ENCODE data around the gene NRM. TPM values are rescaled to one million over a fixed set of nuclear protein-coding genes. Genes with fewer than 3 reads are reported as not detected.

NRM gene
- total and polyA plus RNA-seq, 2 of the 13 experiments (the other 11 are each of a cell fraction or from before 2014, with no cell fraction given), result 12.5 to 16.0 TPM

DNA sequence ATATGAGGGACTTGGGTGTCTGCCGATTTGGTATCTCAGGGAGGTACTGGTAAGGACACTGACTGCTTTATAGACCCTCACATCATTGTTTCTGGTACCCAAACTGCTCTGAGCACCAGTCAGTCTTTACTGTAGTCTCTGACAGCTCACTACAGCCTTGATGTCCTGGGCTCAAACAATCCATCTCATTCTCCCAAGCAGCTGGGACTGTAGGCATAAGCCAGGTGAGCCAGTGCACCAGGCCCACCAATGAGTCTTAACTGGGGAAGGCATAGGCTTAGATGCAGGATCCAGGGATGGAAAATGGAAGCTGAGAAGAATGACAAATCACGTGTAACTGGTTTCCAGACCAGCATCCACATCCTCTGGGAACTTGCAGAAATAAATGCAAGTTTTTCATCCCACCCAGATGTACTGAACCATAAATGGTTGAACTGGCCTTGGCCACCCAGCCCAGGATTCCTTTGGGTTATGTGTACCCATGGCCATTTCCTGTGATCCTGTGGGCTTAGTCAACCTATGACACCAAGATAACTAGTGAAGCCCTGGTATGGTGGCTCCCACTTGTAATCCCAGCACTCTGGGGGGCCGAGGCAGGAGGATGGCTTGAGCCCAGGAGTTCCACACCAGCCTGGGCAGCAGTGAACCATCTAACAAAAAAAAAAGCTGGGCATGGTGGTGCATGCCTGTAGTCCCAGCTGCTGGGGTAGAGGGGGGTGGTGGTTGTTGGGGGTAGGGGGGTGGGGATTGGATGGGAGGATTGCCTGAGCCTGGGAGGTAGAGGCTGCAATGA lies 35.1 kb upstream of the NRM start (continued):
- TF ChIP-seq ZFP1 (CRISPR knock-in tag; IDR thresholded peaks at IDR 0.05), result no peak
- peak; percentile 21; the same call in 1 of the 2 replicates for TF ChIP-seq ZNF672 (CRISPR knock-in tag; IDR thresholded peaks at IDR 0.05)
- no peak for TF ChIP-seq ETV6 (CRISPR knock-in tag; conservative IDR thresholded peaks at IDR 0.05)
- TF ChIP-seq RARA (CRISPR knock-in tag; IDR thresholded peaks at IDR 0.05), result peak; percentile 37; the same call in 1 of the 2 replicates
- TF ChIP-seq, protein P1, sequence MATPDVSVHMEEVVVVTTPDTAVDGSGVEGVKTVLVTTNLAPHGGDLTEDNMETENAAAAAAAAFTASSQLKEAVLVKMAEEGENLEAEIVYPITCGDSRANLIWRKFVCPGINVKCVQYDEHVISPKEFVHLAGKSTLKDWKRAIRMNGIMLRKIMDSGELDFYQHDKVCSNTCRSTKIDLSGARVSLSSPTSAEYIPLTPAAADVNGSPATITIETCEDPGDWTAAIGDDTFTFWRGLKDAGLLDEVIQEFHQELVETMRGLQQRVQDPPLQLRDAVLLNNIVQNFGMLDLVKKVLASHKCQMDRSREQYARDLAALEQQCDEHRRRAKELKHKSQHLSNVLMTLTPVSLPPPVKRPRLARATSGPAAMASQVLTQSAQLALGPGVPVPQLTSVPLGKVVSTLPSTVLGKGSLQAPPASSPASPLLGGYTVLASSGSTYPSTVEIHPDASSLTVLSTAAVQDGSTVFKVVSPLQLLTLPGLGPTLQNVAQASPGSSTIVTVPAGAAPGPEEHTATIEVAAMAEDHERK (CRISPR knock-in tag; IDR thresholded peaks at IDR 0.05; ENCODE audit: low read depth), result no peak
- TF ChIP-seq, protein P2, sequence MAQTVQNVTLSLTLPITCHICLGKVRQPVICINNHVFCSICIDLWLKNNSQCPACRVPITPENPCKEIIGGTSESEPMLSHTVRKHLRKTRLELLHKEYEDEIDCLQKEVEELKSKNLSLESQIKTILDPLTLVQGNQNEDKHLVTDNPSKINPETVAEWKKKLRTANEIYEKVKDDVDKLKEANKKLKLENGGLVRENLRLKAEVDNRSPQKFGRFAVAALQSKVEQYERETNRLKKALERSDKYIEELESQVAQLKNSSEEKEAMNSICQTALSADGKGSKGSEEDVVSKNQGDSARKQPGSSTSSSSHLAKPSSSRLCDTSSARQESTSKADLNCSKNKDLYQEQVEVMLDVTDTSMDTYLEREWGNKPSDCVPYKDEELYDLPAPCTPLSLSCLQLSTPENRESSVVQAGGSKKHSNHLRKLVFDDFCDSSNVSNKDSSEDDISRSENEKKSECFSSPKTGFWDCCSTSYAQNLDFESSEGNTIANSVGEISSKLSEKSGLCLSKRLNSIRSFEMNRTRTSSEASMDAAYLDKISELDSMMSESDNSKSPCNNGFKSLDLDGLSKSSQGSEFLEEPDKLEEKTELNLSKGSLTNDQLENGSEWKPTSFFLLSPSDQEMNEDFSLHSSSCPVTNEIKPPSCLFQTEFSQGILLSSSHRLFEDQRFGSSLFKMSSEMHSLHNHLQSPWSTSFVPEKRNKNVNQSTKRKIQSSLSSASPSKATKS (CRISPR knock-in tag; IDR thresholded peaks at IDR 0.05), result no peak
- no peak for TF ChIP-seq MTF1 (CRISPR knock-in tag; IDR thresholded peaks at IDR 0.05)
- TF ChIP-seq, protein P3, sequence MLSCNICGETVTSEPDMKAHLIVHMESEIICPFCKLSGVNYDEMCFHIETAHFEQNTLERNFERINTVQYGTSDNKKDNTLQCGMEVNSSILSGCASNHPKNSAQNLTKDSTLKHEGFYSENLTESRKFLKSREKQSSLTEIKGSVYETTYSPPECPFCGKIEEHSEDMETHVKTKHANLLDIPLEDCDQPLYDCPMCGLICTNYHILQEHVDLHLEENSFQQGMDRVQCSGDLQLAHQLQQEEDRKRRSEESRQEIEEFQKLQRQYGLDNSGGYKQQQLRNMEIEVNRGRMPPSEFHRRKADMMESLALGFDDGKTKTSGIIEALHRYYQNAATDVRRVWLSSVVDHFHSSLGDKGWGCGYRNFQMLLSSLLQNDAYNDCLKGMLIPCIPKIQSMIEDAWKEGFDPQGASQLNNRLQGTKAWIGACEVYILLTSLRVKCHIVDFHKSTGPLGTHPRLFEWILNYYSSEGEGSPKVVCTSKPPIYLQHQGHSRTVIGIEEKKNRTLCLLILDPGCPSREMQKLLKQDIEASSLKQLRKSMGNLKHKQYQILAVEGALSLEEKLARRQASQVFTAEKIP (CRISPR knock-in tag; IDR thresholded peaks at IDR 0.05; ENCODE audit: borderline replicate concordance), result no peak
- no peak for TF ChIP-seq ATAD3A (CRISPR knock-in tag; IDR thresholded peaks at IDR 0.05)
- TF ChIP-seq, protein P4, sequence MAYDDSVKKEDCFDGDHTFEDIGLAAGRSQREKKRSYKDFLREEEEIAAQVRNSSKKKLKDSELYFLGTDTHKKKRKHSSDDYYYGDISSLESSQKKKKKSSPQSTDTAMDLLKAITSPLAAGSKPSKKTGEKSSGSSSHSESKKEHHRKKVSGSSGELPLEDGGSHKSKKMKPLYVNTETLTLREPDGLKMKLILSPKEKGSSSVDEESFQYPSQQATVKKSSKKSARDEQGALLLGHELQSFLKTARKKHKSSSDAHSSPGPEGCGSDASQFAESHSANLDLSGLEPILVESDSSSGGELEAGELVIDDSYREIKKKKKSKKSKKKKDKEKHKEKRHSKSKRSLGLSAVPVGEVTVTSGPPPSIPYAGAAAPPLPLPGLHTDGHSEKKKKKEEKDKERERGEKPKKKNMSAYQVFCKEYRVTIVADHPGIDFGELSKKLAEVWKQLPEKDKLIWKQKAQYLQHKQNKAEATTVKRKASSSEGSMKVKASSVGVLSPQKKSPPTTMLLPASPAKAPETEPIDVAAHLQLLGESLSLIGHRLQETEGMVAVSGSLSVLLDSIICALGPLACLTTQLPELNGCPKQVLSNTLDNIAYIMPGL (CRISPR knock-in tag; IDR thresholded peaks at IDR 0.05; ENCODE audit: borderline replicate concordance in 1 of 2, low read depth in 1 of 2), result no peak
- no peak for TF ChIP-seq ZNF713 (CRISPR knock-in tag; IDR thresholded peaks at IDR 0.05)
- TF ChIP-seq, protein P5, sequence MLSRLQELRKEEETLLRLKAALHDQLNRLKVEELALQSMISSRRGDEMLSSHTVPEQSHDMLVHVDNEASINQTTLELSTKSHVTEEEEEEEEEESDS (CRISPR knock-in tag; IDR thresholded peaks at IDR 0.05; ENCODE audit: borderline replicate concordance), result no peak
- TF ChIP-seq PAWR (CRISPR knock-in tag; IDR thresholded peaks at IDR 0.05; ENCODE audit: borderline replicate concordance), result no peak
- no peak for TF ChIP-seq GABPA (IDR thresholded peaks at IDR 0.05; ENCODE audit: low read depth, low read length)
- no peak for TF ChIP-seq GABPA (CRISPR knock-in tag; IDR thresholded peaks at IDR 0.05; ENCODE audit: low read depth)
- TF ChIP-seq, protein P6, sequence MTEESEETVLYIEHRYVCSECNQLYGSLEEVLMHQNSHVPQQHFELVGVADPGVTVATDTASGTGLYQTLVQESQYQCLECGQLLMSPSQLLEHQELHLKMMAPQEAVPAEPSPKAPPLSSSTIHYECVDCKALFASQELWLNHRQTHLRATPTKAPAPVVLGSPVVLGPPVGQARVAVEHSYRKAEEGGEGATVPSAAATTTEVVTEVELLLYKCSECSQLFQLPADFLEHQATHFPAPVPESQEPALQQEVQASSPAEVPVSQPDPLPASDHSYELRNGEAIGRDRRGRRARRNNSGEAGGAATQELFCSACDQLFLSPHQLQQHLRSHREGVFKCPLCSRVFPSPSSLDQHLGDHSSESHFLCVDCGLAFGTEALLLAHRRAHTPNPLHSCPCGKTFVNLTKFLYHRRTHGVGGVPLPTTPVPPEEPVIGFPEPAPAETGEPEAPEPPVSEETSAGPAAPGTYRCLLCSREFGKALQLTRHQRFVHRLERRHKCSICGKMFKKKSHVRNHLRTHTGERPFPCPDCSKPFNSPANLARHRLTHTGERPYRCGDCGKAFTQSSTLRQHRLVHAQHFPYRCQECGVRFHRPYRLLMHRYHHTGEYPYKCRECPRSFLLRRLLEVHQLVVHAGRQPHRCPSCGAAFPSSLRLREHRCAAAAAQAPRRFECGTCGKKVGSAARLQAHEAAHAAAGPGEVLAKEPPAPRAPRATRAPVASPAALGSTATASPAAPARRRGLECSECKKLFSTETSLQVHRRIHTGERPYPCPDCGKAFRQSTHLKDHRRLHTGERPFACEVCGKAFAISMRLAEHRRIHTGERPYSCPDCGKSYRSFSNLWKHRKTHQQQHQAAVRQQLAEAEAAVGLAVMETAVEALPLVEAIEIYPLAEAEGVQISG (CRISPR knock-in tag; IDR thresholded peaks at IDR 0.05), result no peak; the same call in 1 of the 2 replicates

Data from HepG2 (cell line).